ENCODE data around the gene TNPO3. TPM values are rescaled to one million over a fixed set of nuclear protein-coding genes. Genes with fewer than 3 reads are reported as not detected.

TNPO3 gene
- total RNA-seq, 4 donors from 2014 or later: 29.9 to 41.6 (median 37.8) TPM

DNA sequence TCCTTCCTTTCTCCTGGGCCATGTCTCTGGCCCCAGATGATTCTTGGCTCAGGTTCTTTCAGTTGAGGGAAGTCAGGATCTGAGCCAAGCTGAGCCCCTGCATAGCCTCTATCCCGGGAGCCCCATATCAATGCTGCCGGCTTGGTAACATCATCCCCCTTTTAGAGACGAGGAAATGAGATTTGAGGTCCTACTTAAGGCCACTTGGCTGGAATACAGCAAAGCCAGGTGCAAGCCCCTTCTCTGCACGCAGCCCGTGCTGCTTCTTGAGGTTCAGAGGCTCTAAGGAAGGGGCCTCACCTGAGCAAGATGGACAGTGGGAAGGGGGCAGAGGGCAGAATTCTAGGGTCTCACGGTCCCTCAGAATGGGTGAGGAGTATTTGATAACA is 119.6 kb downstream of the TNPO3 start:
- intact Hi-C loops (cut with DNase I; ENCODE audit: low total_unique reads) (no loop called here), in situ Hi-C loops (cut with MboI; ENCODE audit: low pct_ligation_motif_present in 1 of 4, low pct_unique_long_range_greater_than_20kb in 1 of 4, low sequenced_read_pairs in 3 of 4) (no loop called here)
- no peak overlapping the region for H3K4me3 ChIP-seq
- no peaks in the 10 kb centered on the region for H3K36me3 ChIP-seq
- peak overlapping the region; percentile 20 to 43 (median 32) for H3K27ac ChIP-seq
- no peaks in the 10 kb centered on the region for H3K9me3 ChIP-seq
- WGBS, 2 donors (ENCODE audit: low coverage in 1 of 2): 55 to 100% methylated on average over 1 to 6 of the region's 6 CpGs
- no peak for TF ChIP-seq POLR2A (IDR thresholded peaks at IDR 0.05)
- TF ChIP-seq EP300 (IDR thresholded peaks at IDR 0.05; ENCODE audit: low read depth): no peak
- no peak for TF ChIP-seq POLR2AphosphoS5 (IDR thresholded peaks at IDR 0.05)
- TF ChIP-seq CTCF (IDR thresholded peaks at IDR 0.05): no peak
- no peak for DNase-seq
- peaks cover 22% of the 10 kb centered on the region for H3K27me3 ChIP-seq
- H3K4me1 ChIP-seq: peaks cover 4 to 47% (median 20%) of the 10 kb centered on the region in 4 donors

DNA sequence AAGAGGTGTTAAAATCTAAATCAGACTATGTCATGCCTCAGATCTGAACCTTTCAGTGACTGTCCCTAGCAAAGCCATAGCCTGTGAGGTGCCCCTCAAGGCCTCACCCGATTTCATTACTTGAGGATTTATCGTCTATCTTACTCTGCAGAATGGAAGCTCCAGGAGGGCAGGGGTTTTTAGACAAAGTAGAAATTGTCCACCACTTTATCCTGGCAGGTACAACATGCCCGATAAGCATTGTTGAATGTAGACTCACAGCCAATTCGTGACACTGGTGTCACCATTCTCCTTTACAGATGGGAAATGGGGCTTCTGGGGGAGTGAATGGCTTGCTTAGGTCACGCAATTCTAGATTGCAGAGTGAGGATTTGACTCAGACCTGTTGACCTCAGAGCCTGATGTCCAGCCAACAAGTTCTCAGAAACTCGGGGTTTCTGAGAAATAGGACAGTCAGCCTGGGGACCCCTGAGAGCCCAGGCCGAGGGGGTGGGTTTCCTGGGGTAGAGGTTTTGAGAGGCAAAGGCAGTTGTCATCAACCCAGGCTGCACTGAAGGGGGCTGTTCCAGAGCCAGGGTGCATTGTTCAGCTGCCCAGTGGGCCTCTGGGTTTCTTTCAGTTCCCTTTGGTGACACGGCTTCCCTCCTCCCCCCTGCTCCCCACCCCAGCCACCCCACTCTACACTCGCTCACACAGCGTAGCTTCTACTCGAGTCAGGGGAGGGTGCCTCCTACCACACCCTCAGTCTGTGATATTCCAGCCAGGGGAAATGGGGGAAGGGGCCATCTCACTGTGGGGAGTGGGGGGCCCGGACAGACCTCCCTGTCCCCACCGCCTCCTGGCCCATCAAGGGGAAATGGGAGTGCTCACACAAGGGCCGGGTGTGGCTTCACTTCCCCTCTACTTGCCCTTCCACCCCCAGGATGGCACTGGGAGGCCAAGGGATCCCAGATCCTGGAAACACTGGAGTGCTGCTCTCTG is 120.3 kb downstream of the TNPO3 start:
- Histone ChIP-seq H3K4me3 (no peak overlapping the region), H3K27ac (peak overlapping the region; percentile 20 to 43 (median 32)), H3K27me3 (peaks cover 22% of the 10 kb centered on the region), H3K4me1 (peaks cover 4 to 47% (median 20%) of the 10 kb centered on the region in 4 donors), H3K9me3 (no peaks in the 10 kb centered on the region), H3K36me3 (no peaks in the 10 kb centered on the region)
- DNase-seq: peak; percentile 41
- no peak for TF ChIP-seq CTCF (IDR thresholded peaks at IDR 0.05)
- TF ChIP-seq POLR2A (IDR thresholded peaks at IDR 0.05): no peak
- intact Hi-C loops (cut with DNase I; ENCODE audit: low total_unique reads): no loop called here
- 60 to 69% methylated on average over 2 to 14 of the region's 14 CpGs for WGBS, 2 donors (ENCODE audit: low coverage in 1 of 2)
- in situ Hi-C loops (cut with MboI; ENCODE audit: low pct_ligation_motif_present in 1 of 4, low pct_unique_long_range_greater_than_20kb in 1 of 4, low sequenced_read_pairs in 3 of 4): no loop called here

DNA sequence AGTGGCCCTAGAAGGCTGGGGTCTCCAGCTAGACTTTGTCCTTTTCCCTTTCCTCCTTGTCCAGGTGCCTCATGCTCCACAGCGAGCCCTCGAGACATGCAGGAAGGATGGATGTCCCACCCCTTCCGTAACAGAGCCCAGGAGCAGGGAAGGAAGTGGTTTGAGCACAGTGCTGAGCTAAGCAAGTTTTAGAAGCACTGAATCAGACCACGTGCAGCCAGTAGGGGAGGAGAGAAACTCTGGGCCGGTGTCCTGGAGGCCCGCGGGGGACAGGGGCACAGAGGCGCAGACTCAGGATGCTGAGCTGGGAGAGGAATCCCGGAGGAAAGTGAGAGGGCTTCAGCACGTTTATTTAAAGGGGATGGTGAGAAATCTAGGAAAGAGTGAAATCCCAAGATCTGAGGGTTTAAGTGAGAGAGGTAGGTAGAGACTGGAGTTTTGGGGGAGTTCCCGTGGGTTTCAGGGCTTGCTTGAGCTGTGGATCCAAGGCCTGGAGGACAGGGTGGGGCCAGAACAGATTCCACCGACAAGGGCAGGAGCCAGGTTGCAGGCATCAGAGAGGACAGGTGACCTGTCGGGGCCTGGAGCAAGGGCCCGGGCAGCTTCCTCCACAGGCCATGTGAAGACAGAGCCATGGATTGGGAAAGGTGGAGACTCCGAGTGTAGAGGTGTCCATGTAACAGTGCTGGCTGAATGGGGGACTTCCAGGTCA is 121.6 kb downstream of the TNPO3 start:
- peaks cover 12% of the 10 kb centered on the region for H3K27me3 ChIP-seq
- H3K9me3 ChIP-seq: no peaks in the 10 kb centered on the region
- no peak for TF ChIP-seq POLR2AphosphoS5 (IDR thresholded peaks at IDR 0.05)
- TF ChIP-seq EP300 (IDR thresholded peaks at IDR 0.05; ENCODE audit: low read depth): no peak
- no peak for TF ChIP-seq CTCF (IDR thresholded peaks at IDR 0.05)
- no peak for TF ChIP-seq POLR2A (IDR thresholded peaks at IDR 0.05)
- no peaks in the 10 kb centered on the region for H3K36me3 ChIP-seq
- H3K27ac ChIP-seq: peak overlapping the region in 3 of 4 donors; percentile 20 to 29 (median 27)
- WGBS, 2 donors (ENCODE audit: low coverage in 1 of 2): 57% methylated on average over 15 of the region's 15 CpGs; no CpG with 5 or more reads in 1 of the 2 donors
- DNase-seq: peak; percentile 58
- H3K4me3 ChIP-seq: peak overlapping the region in 1 of 4 donors; percentile 8
- intact Hi-C loops (cut with DNase I; ENCODE audit: low total_unique reads): no loop called here
- in situ Hi-C loops (cut with MboI; ENCODE audit: low pct_ligation_motif_present in 1 of 4, low pct_unique_long_range_greater_than_20kb in 1 of 4, low sequenced_read_pairs in 3 of 4): no loop called here
- peaks cover 0 to 35% (median 11%) of the 10 kb centered on the region in 4 donors for H3K4me1 ChIP-seq

DNA sequence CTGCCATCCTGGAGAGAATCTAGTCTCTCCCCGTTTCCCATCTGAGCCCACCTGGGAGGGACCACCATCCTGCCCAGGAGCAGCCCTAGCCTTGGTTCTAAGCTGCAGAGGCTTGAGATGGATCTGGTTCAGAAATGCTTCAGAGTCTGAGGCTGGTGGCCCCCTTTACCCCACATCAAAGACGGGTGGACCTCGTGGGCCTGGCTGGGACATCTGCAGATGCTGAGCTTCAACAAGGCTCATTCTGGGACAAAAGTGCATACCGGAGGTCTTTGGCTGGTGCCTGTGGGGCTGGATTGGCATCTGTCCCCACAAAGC is 122.1 kb downstream of the TNPO3 start:
- Histone ChIP-seq H3K27ac (peak overlapping the region in 1 of 4 donors; percentile 20), H3K4me3 (peak overlapping the region in 1 of 4 donors; percentile 8), H3K4me1 (peaks cover 0 to 30% (median 9%) of the 10 kb centered on the region in 4 donors), H3K36me3 (no peaks in the 10 kb centered on the region), H3K9me3 (no peaks in the 10 kb centered on the region), H3K27me3 (peaks cover 7% of the 10 kb centered on the region)
- intact Hi-C loops (cut with DNase I; ENCODE audit: low total_unique reads): no loop called here
- WGBS, 2 donors (ENCODE audit: low coverage in 1 of 2): 78% methylated on average over 4 of the region's 4 CpGs; no CpG with 5 or more reads in 1 of the 2 donors
- no peak for TF ChIP-seq EP300 (IDR thresholded peaks at IDR 0.05; ENCODE audit: low read depth)
- TF ChIP-seq CTCF (IDR thresholded peaks at IDR 0.05): no peak
- no peak for TF ChIP-seq POLR2A (IDR thresholded peaks at IDR 0.05)
- no peak for TF ChIP-seq POLR2AphosphoS5 (IDR thresholded peaks at IDR 0.05)
- in situ Hi-C loops (cut with MboI; ENCODE audit: low pct_ligation_motif_present in 1 of 4, low pct_unique_long_range_greater_than_20kb in 1 of 4, low sequenced_read_pairs in 3 of 4): no loop called here
- no peak for DNase-seq
